Right cardiac atrium (tissue), 5 donors: ENCODE measurements around the gene PYM1. TPM values are rescaled to one million over a fixed set of nuclear protein-coding genes. Genes with fewer than 3 reads are reported as not detected.

Experiments
- ATAC-seq, 2 donors: fragments of 200-7000 bp; cut with Tn5 transposase; one replicate each; pipeline versions ENCODE4 v1.8.0 to v1.9.1; 2020; ENCODE audit warnings: moderate library complexity in 2 of 2, mild to moderate bottlenecking in 1 of 2
- DNase-seq, 3 donors: peaks; one replicate each; pipeline ENCODE4 v3.0.0-alpha.2; 2020
- H3K27ac ChIP-seq: one replicate; pipeline ENCODE4 v1.5.1; 2013; ENCODE audit warnings: mild to moderate bottlenecking, low read length, control low read depth, moderate library complexity
- H3K27me3 ChIP-seq: one replicate; pipeline ENCODE4 v1.6.1; 2013; ENCODE audit not compliant: control insufficient read depth, insufficient read depth
- H3K4me1 ChIP-seq: one replicate; pipeline ENCODE4 v1.6.1; 2013; ENCODE audit warnings: low read length; ENCODE audit not compliant: control insufficient read depth, insufficient read depth
- H3K4me3 ChIP-seq: one replicate; pipeline ENCODE4 v1.5.1; 2013; ENCODE audit warnings: low read length, control low read depth
- H3K9me3 ChIP-seq: one replicate; pipeline ENCODE4 v1.6.1; 2013; ENCODE audit warnings: low read length; ENCODE audit not compliant: control insufficient read depth
- WGBS: extraction: QIAGEN DNeasy Blood & Tissue Kit; methylation state at CpG from one replicate; pipeline ENCODE4 v1.1.7; 2013; 5-methylcytosine and 5-hydroxymethylcytosine counted together
- intact Hi-C, 4 donors: fragments of 100-400 bp; cut with DNase I; formaldehyde crosslinking; loops; one replicate each; pipeline versions ENCODE4 v1.11.0 to v1.14.0; 2022 to 2023
- polyA plus RNA-seq: library from polyadenylated mRNA; stranded (reverse); fragments of 200-250 nt; gene quantifications from one replicate; pipeline ENCODE4 v1.2.3, GENCODE V29; 2013
- total RNA-seq, 4 donors: library from RNA; stranded (reverse); fragmentation: NEBNext Ultra II Directional; extraction: Animal tissue kit (Norgen Biotek cat#: 25700); gene quantifications; one replicate each; pipeline ENCODE4 v1.2.1, GENCODE V29; 2021
- donor health status: healthy with polysubstance abuse.
- donor health status: DM: no; HTN: yes; CAD: no.
- donor health status: DM: no; HTN: no; CAD: no.
- donor health status: DM: no; HTN: yes; CAD: no; lungs with severe emphysema.
- donor health status: DM: yes; HTN: yes; CAD: no.

The PYM1 gene
- total and polyA plus RNA-seq, 5 donors = 15.4 to 25.7 (median 17.2) TPM

GRCh38 chr12:55938826-55939501, 11.3 kb upstream of the PYM1 start:
- DNase-seq (no peak), ATAC-seq (no peak)
- 94% methylated on average over 8 of the region's 8 CpGs for WGBS
- Histone ChIP-seq H3K4me3 (no peak overlapping the region), H3K9me3 (no peaks in the 10 kb centered on the region), H3K27me3 (no peaks in the 10 kb centered on the region), H3K27ac (no peak overlapping the region), H3K4me1 (peaks cover 2% of the 10 kb centered on the region)
- intact Hi-C loops = loop anchor here in 3 of 4 donors (5.0 to 10.0 kb wide), 4 partner anchors 104 to 197 kb away; partner anchors contain the start of genes DNAJC14 (in 1 of the 3) and GDF11 (in 1 of the 3)

GRCh38 chr12:55937981-55938380, 10.3 kb upstream of the PYM1 start:
- peaks cover 4% of the 10 kb centered on the region for H3K4me1 ChIP-seq
- no peak for DNase-seq
- no peak overlapping the region for H3K27ac ChIP-seq
- intact Hi-C loops = loop anchor here in 3 of 4 donors (5.0 to 10.0 kb wide), 4 partner anchors 103 to 196 kb away; partner anchors contain the start of genes DNAJC14 (in 1 of the 3) and GDF11 (in 1 of the 3)
- no peak overlapping the region for H3K4me3 ChIP-seq
- H3K9me3 ChIP-seq = no peaks in the 10 kb centered on the region
- 85% methylated on average over 2 of the region's 2 CpGs for WGBS
- ATAC-seq = no peak
- no peaks in the 10 kb centered on the region for H3K27me3 ChIP-seq

- Histone ChIP-seq H3K4me1 (peaks cover 12% of the 10 kb centered on the region), H3K27ac (no peak overlapping the region), H3K27me3 (no peaks in the 10 kb centered on the region), H3K9me3 (no peaks in the 10 kb centered on the region), H3K4me3 (peak overlapping the region; percentile 2)
- ATAC-seq (peak; percentile 20 to 36), DNase-seq (peak; percentile 60 to 84 (median 82))
- intact Hi-C loops = loop anchor here in 3 of 4 donors (5.0 to 10.0 kb wide), 4 partner anchors 101 to 193 kb away; partner anchors contain the start of genes DNAJC14 (in 1 of the 3) and GDF11 (in 1 of the 3)
- WGBS = 34% methylated on average over 26 of the region's 26 CpGs
Observed at GRCh38 chr12:55935738-55936151, 8.1 kb upstream of the PYM1 start.

- no peaks in the 10 kb centered on the region for H3K9me3 ChIP-seq
- no peak for ATAC-seq
- WGBS = 97% methylated on average over 1 of the region's 1 CpG
- H3K27ac ChIP-seq = no peak overlapping the region
- intact Hi-C loops = loop anchor here in 3 of 4 donors (5.0 to 10.0 kb wide), 4 partner anchors 100 to 192 kb away; partner anchors contain the start of genes GDF11 (in 2 of the 3) and DNAJC14 (in 1 of the 3)
- no peak for DNase-seq
- H3K27me3 ChIP-seq = no peaks in the 10 kb centered on the region
- H3K4me3 ChIP-seq = no peak overlapping the region
- peaks cover 12% of the 10 kb centered on the region for H3K4me1 ChIP-seq
Observed at GRCh38 chr12:55934773-55935172, 7.1 kb upstream of the PYM1 start.

GRCh38 chr12:55933799-55934742, 6.4 kb upstream of the PYM1 start:
- Histone ChIP-seq H3K4me1 (peaks cover 12% of the 10 kb centered on the region), H3K27me3 (no peaks in the 10 kb centered on the region), H3K27ac (no peak overlapping the region), H3K9me3 (no peaks in the 10 kb centered on the region), H3K4me3 (no peak overlapping the region)
- 97% methylated on average over 1 of the region's 1 CpG for WGBS
- ATAC-seq (no peak), DNase-seq (no peak)
- intact Hi-C loops = loop anchor here in 2 of 4 donors (5.0 to 10.0 kb wide), 3 partner anchors 99 to 192 kb away; partner anchors contain the start of genes DNAJC14 (in 1 of the 2) and GDF11 (in 1 of the 2)

- ATAC-seq (no peak), DNase-seq (no peak)
- Histone ChIP-seq H3K9me3 (no peaks in the 10 kb centered on the region), H3K27ac (no peak overlapping the region), H3K4me1 (peaks cover 12% of the 10 kb centered on the region), H3K4me3 (no peak overlapping the region), H3K27me3 (no peaks in the 10 kb centered on the region)
- 83% methylated on average over 7 of the region's 7 CpGs for WGBS
- intact Hi-C loops = loop anchor here in 2 of 4 donors (5.0 to 10.0 kb wide), 3 partner anchors 98 to 191 kb away; partner anchors contain the start of genes DNAJC14 (in 1 of the 2) and GDF11 (in 1 of the 2)
Observed at GRCh38 chr12:55933169-55933798, 5.6 kb upstream of the PYM1 start.

GRCh38 chr12:55932551-55932910, 4.8 kb upstream of the PYM1 start:
- intact Hi-C loops = loop anchor here in 2 of 4 donors (5.0 to 10.0 kb wide), 3 partner anchors 98 to 190 kb away; partner anchors contain the start of genes DNAJC14 (in 1 of the 2) and GDF11 (in 1 of the 2)
- ATAC-seq (no peak), DNase-seq (no peak)
- Histone ChIP-seq H3K9me3 (no peaks in the 10 kb centered on the region), H3K4me3 (peak overlapping the region; percentile 84), H3K27me3 (no peaks in the 10 kb centered on the region), H3K4me1 (peaks cover 12% of the 10 kb centered on the region), H3K27ac (no peak overlapping the region)
- 6% methylated on average over 4 of the region's 4 CpGs for WGBS

- H3K4me1 ChIP-seq = peaks cover 12% of the 10 kb centered on the region
- peak overlapping the region; percentile 84 for H3K4me3 ChIP-seq
- H3K27ac ChIP-seq = peak overlapping the region; percentile 40
- DNase-seq (peak; percentile 64 to 87 (median 84)), ATAC-seq (peak; percentile 59)
- WGBS = under 1% methylated on average over 60 of the region's 60 CpGs
- intact Hi-C loops = loop anchor here in 2 of 4 donors (5.0 to 10.0 kb wide), 3 partner anchors 97 to 190 kb away; partner anchors contain the start of genes DNAJC14 (in 1 of the 2) and GDF11 (in 1 of the 2)
- no peaks in the 10 kb centered on the region for H3K9me3 ChIP-seq
- H3K27me3 ChIP-seq = no peaks in the 10 kb centered on the region
Observed at GRCh38 chr12:55931780-55932550, 4.3 kb upstream of the PYM1 start.

GRCh38 chr12:55931317-55931779, 3.7 kb upstream of the PYM1 start:
- Histone ChIP-seq H3K4me3 (peak overlapping the region; percentile 84), H3K9me3 (no peaks in the 10 kb centered on the region), H3K27me3 (no peaks in the 10 kb centered on the region), H3K27ac (peak overlapping the region; percentile 40), H3K4me1 (peaks cover 12% of the 10 kb centered on the region)
- peak in 1 of 3 donors; percentile 70 for DNase-seq
- 12% methylated on average over 10 of the region's 10 CpGs for WGBS
- ATAC-seq = no peak
- intact Hi-C loops = loop anchor here in 2 of 4 donors (5.0 to 10.0 kb wide), 3 partner anchors 97 to 189 kb away; partner anchors contain the start of genes DNAJC14 (in 1 of the 2) and GDF11 (in 1 of the 2)
